HL-60 (cell line): Measurements from ENCODE around the gene RGS10.

ENCODE experiments used
- DNase-seq, 2 experiments: peaks; one replicate each; pipeline ENCODE4 v3.0.0-alpha.2; 2010 to 2020; ENCODE audit warnings: low read depth in 1 of 2, low spot score in 1 of 2
- H3K27ac ChIP-seq: fragments of 250-450 bp; sonication (Bioruptor Pico); replicated peaks from 2 replicates; pipeline ENCODE4 v1.5.1; 2020; ENCODE audit warnings: mild to moderate bottlenecking, moderate library complexity
- H3K27me3 ChIP-seq: fragments of 250-450 bp; sonication (Bioruptor Pico); 2 replicates; pipeline ENCODE4 v1.5.1; 2021; ENCODE audit warnings: mild to moderate bottlenecking, moderate library complexity; ENCODE audit not compliant: insufficient read depth, poor library complexity, severe bottlenecking
- H3K4me3 ChIP-seq: replicated peaks from 2 replicates; pipeline ENCODE4 v1.5.1; 2011; ENCODE audit warnings: mild to moderate bottlenecking, control low read depth, low read length; ENCODE audit not compliant: insufficient read depth
- CTCF ChIP-seq: IDR thresholded peaks from one replicate; pipeline ENCODE4 v1.5.1; 2011; ENCODE audit warnings: low read length, control low read depth, inconsistent platforms; ENCODE audit not compliant: insufficient read depth
- GABPA ChIP-seq: IDR thresholded peaks from 2 replicates; pipeline ENCODE4 v1.6.1; 2012; ENCODE audit warnings: low read depth
- POLR2AphosphoS5 ChIP-seq: IDR thresholded peaks from 2 replicates; pipeline ENCODE4 v1.6.1; 2012; ENCODE audit warnings: low read depth
- REST ChIP-seq: IDR thresholded peaks from 2 replicates; pipeline ENCODE4 v1.6.1; 2012; ENCODE audit warnings: low read depth; ENCODE audit not compliant: insufficient replicate concordance
- SPI1 ChIP-seq: IDR thresholded peaks from 2 replicates; pipeline ENCODE4 v1.6.1; 2012; ENCODE audit warnings: low read depth, mild to moderate bottlenecking, borderline replicate concordance

RGS10 gene

GRCh38 chr10:119503821-119504220, 38.7 kb downstream of the RGS10 start:
- H3K27me3 ChIP-seq, result no peaks in the 10 kb centered on the region
- TF ChIP-seq GABPA (no peak), SPI1 (no peak), POLR2AphosphoS5 (no peak)
- no peak overlapping the region for H3K27ac ChIP-seq
- no peak overlapping the region for H3K4me3 ChIP-seq
- DNase-seq, result no peak

GRCh38 chr10:119502618-119503155, 39.8 kb downstream of the RGS10 start:
- Histone ChIP-seq H3K27me3 (no peaks in the 10 kb centered on the region), H3K4me3 (no peak overlapping the region), H3K27ac (no peak overlapping the region)
- no peak for DNase-seq
- no peak for TF ChIP-seq GABPA
- TF ChIP-seq SPI1, result no peak

GRCh38 chr10:119502209-119502608, 40.3 kb downstream of the RGS10 start:
- no peaks in the 10 kb centered on the region for H3K27me3 ChIP-seq
- no peak for TF ChIP-seq CTCF
- no peak for TF ChIP-seq REST
- TF ChIP-seq SPI1, result no peak
- no peak for TF ChIP-seq GABPA
- no peak for TF ChIP-seq POLR2AphosphoS5
- no peak overlapping the region for H3K4me3 ChIP-seq
- no peak overlapping the region for H3K27ac ChIP-seq
- no peak for DNase-seq

- DNase-seq, result no peak
- Histone ChIP-seq H3K27ac (no peak overlapping the region), H3K4me3 (no peak overlapping the region), H3K27me3 (no peaks in the 10 kb centered on the region)
- no peak for TF ChIP-seq REST
- TF ChIP-seq SPI1, result no peak
- no peak for TF ChIP-seq CTCF
- no peak for TF ChIP-seq GABPA
- TF ChIP-seq POLR2AphosphoS5, result no peak
Measured at GRCh38 chr10:119501690-119502089, 40.8 kb downstream of the RGS10 start.

- DNase-seq, result no peak
- TF ChIP-seq SPI1, result no peak
- no peak overlapping the region for H3K4me3 ChIP-seq
- H3K27ac ChIP-seq, result no peak overlapping the region
- H3K27me3 ChIP-seq, result no peaks in the 10 kb centered on the region
Measured at GRCh38 chr10:119500821-119501220, 41.7 kb downstream of the RGS10 start.
